Retinal pigment epithelial cell (primary cell): ENCODE results near the gene SND1.

ENCODE experiments used
- DNase-seq: peaks from one replicate; pipeline ENCODE4 v3.0.0-alpha.2; 2010; ENCODE audit warnings: low read depth
- H3K4me3 ChIP-seq: 2 replicates; pipeline ENCODE4 v1.5.1; 2011; ENCODE audit warnings: mild to moderate bottlenecking, low read length, control low read depth, moderate library complexity
- CTCF ChIP-seq: conservative IDR thresholded peaks from 2 replicates; pipeline ENCODE4 v1.5.1; 2011; ENCODE audit warnings: low read depth, low read length, control low read depth, inconsistent platforms

SND1 gene

GRCh38 chr7:127895814-127896280 lies 243.9 kb downstream of the SND1 start:
- TF ChIP-seq CTCF = no peak
- H3K4me3 ChIP-seq = no peak overlapping the region
- DNase-seq = no peak

- H3K4me3 ChIP-seq = no peak overlapping the region
- no peak for DNase-seq
- no peak for TF ChIP-seq CTCF
Measured at GRCh38 chr7:127896659-127897058, 244.7 kb downstream of the SND1 start.

- no peak overlapping the region for H3K4me3 ChIP-seq
- no peak for TF ChIP-seq CTCF
- DNase-seq = no peak
Measured at GRCh38 chr7:127897704-127898454, 245.9 kb downstream of the SND1 start.

GRCh38 chr7:127899411-127899810 lies 247.4 kb downstream of the SND1 start:
- TF ChIP-seq CTCF = no peak
- no peak for DNase-seq
- H3K4me3 ChIP-seq = no peak overlapping the region

- no peak for DNase-seq
- no peak for TF ChIP-seq CTCF
- H3K4me3 ChIP-seq = no peak overlapping the region
Measured at GRCh38 chr7:127900141-127900540, 248.1 kb downstream of the SND1 start.

GRCh38 chr7:127900732-127901685 lies 249.0 kb downstream of the SND1 start:
- no peak overlapping the region for H3K4me3 ChIP-seq
- DNase-seq = no peak
- TF ChIP-seq CTCF = no peak
